SJSA1 (cell line): Measurements from ENCODE around the gene SYNGR4. TPM values are rescaled to one million over a fixed set of nuclear protein-coding genes. Genes with fewer than 3 reads are reported as not detected.
"Not testable (repeated sequence)": the region's sequence is repeated elsewhere in the genome, so short reads cannot be mapped to it uniquely, and the experiment has no call there.

Experiments
- DNase-seq, 2 experiments: peaks; one replicate each; pipeline ENCODE4 v3.0.0-alpha.2; 2015 to 2020; ENCODE audit warnings: low spot score in 2 of 2, low read depth in 1 of 2
- H3K27ac ChIP-seq: fragments of 250-450 bp; sonication (Bioruptor Pico); 2 replicates; pipeline ENCODE4 v1.5.1; 2020; ENCODE audit warnings: mild to moderate bottlenecking, moderate library complexity
- H3K27me3 ChIP-seq: fragments of 250-450 bp; sonication (Bioruptor Pico); replicated peaks from 2 replicates; pipeline ENCODE4 v1.5.1; 2020; ENCODE audit warnings: mild to moderate bottlenecking, moderate library complexity
- H3K36me3 ChIP-seq: fragments of 250-450 bp; sonication (Bioruptor Pico); 2 replicates; pipeline ENCODE4 v1.5.1; 2020; ENCODE audit warnings: mild to moderate bottlenecking
- H3K4me1 ChIP-seq: fragments of 250-450 bp; sonication (Bioruptor Pico); replicated peaks from 2 replicates; pipeline ENCODE4 v1.6.1; 2021; ENCODE audit warnings: mild to moderate bottlenecking
- H3K4me3 ChIP-seq: fragments of 250-450 bp; sonication (Bioruptor Pico); 2 replicates; pipeline ENCODE4 v1.5.1; 2020; ENCODE audit warnings: mild to moderate bottlenecking
- H3K9me3 ChIP-seq: fragments of 250-450 bp; sonication (Bioruptor Pico); replicated peaks from 2 replicates; pipeline ENCODE4 v1.5.1; 2020; ENCODE audit warnings: mild to moderate bottlenecking
- total RNA-seq: library from RNA; depleted of rRNA; stranded (reverse); fragments of >200 nt; shearing (Covaris generic); gene quantifications from 2 replicates; pipeline ENCODE4 v1.2.3, GENCODE V29; 2014

The SYNGR4 gene
- total RNA-seq, 1 experiment from 2014 or later, result not detected

GRCh38 chr19:48371367-48371766, 7.2 kb downstream of the SYNGR4 start:
- H3K27me3 ChIP-seq, result no peaks in the 10 kb centered on the region
- no peak for DNase-seq
- H3K4me1 ChIP-seq, result no peaks in the 10 kb centered on the region
- H3K4me3 ChIP-seq, result no peak overlapping the region
- no peak overlapping the region for H3K27ac ChIP-seq
- H3K9me3 ChIP-seq, result no peaks in the 10 kb centered on the region
- H3K36me3 ChIP-seq, result no peaks in the 10 kb centered on the region

DNA sequence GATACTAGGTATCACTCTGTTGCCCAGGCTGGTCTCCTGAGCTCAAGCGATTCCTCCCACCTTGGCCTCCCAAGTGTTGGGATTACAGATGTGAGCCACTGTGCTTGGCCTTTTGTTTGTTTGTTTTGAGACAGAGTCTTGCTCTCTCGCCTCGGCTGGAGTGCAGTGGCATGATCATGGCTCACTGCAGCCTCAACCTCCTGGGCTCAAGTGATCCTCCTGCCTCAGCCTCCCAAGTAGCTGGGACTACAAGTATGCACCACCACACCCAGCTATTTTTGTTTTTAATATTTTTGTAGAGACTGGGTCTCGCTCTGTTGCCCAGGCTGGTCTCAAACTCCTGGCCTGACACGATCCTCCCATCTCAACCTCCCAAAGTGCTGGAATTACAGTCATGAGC, 7.6 kb downstream of the SYNGR4 start:
- H3K4me3 ChIP-seq, H3K36me3 ChIP-seq, H3K4me1 ChIP-seq, H3K27me3 ChIP-seq, H3K27ac ChIP-seq, DNase-seq, H3K9me3 ChIP-seq: not testable (repeated sequence)

GRCh38 chr19:48372904-48373303, 8.7 kb downstream of the SYNGR4 start:
- Histone ChIP-seq H3K4me1 (no peaks in the 10 kb centered on the region), H3K27me3 (no peaks in the 10 kb centered on the region), H3K36me3 (no peaks in the 10 kb centered on the region), H3K4me3 (no peak overlapping the region), H3K9me3 (no peaks in the 10 kb centered on the region), H3K27ac (no peak overlapping the region)
- no peak for DNase-seq

DNA sequence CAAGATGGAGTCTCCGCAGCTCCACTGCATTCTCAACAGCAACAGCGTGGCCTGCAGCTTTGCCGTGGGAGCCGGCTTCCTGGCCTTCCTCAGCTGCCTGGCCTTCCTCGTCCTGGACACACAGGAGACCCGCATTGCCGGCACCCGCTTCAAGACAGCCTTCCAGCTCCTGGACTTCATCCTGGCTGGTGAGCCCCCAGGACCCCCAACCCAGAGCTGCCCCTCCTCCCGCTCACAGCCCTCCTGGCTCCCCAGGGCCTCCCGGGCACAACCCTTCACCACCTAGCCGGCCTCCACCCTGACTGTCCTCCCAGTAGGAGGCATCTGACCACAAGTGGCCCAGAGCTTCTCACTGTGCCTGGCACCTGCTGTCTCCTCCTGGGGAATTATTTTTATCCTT, 9.4 kb downstream of the SYNGR4 start:
- no peaks in the 10 kb centered on the region for H3K36me3 ChIP-seq
- no peak overlapping the region for H3K4me3 ChIP-seq
- no peaks in the 10 kb centered on the region for H3K4me1 ChIP-seq
- no peaks in the 10 kb centered on the region for H3K9me3 ChIP-seq
- no peaks in the 10 kb centered on the region for H3K27me3 ChIP-seq
- DNase-seq, result no peak
- H3K27ac ChIP-seq, result no peak overlapping the region

DNA sequence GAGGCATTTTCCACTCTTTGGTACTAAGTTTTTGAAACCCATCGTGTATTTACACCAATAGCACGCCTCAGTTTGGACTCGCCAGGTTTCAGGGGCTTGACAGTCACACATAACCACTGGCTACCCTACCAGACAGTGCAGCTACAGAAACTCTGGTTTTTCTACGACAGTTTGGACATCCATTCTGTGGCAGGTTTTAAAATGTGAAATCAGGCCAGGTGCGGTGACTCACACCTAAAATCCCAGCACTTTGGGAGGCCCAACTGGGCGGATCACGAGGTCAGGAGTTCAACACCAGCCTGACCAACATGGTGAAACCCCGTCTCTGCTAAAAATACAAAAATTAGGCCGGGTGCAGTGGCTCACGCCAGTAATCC, 14.0 kb downstream of the SYNGR4 start:
- Histone ChIP-seq H3K27me3 (no peaks in the 10 kb centered on the region), H3K4me1 (no peaks in the 10 kb centered on the region), H3K9me3 (no peaks in the 10 kb centered on the region), H3K27ac (no peak overlapping the region), H3K36me3 (peaks cover 17% of the 10 kb centered on the region), H3K4me3 (no peak overlapping the region)
- DNase-seq, result no peak

GRCh38 chr19:48379058-48379457, 14.9 kb downstream of the SYNGR4 start:
- Histone ChIP-seq H3K4me3 (no peak overlapping the region), H3K4me1 (no peaks in the 10 kb centered on the region), H3K27me3 (no peaks in the 10 kb centered on the region), H3K9me3 (no peaks in the 10 kb centered on the region), H3K36me3 (peaks cover 26% of the 10 kb centered on the region), H3K27ac (no peak overlapping the region)
- no peak for DNase-seq

- Histone ChIP-seq H3K27ac (no peak overlapping the region), H3K4me1 (no peaks in the 10 kb centered on the region), H3K36me3 (peaks cover 49% of the 10 kb centered on the region), H3K4me3 (no peak overlapping the region), H3K9me3 (no peaks in the 10 kb centered on the region), H3K27me3 (no peaks in the 10 kb centered on the region)
- DNase-seq, result no peak
Measured at GRCh38 chr19:48381178-48381950, 17.2 kb downstream of the SYNGR4 start.

DNA sequence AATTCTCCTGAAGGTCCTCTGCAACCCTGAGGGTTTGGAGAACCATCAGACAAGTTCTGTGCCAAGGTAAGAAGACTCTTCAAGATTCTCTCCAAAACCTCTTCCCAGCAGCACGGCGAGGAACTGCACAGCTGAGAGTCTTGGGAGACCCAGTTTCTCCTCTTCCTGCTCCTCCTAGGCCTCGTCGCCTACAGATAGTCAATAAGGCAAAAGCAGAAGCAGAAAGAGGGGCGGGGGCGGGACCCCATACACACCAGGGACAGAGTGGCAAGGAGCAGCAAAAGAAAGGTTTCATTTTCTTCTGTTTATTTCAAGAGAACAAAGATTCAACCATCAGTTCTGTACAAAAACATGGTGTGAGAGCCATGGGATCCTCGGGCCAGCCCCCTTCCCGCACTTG, 18.1 kb downstream of the SYNGR4 start:
- H3K4me3 ChIP-seq, result no peak overlapping the region
- DNase-seq, result no peak
- no peaks in the 10 kb centered on the region for H3K9me3 ChIP-seq
- no peaks in the 10 kb centered on the region for H3K4me1 ChIP-seq
- H3K36me3 ChIP-seq, result peaks cover 58% of the 10 kb centered on the region
- H3K27me3 ChIP-seq, result no peaks in the 10 kb centered on the region
- no peak overlapping the region for H3K27ac ChIP-seq

- Histone ChIP-seq H3K4me1 (no peaks in the 10 kb centered on the region), H3K27ac (no peak overlapping the region), H3K4me3 (no peak overlapping the region), H3K9me3 (no peaks in the 10 kb centered on the region), H3K36me3 (peaks cover 82% of the 10 kb centered on the region), H3K27me3 (no peaks in the 10 kb centered on the region)
- no peak for DNase-seq
Measured at GRCh38 chr19:48385461-48386087, 21.4 kb downstream of the SYNGR4 start.

DNA sequence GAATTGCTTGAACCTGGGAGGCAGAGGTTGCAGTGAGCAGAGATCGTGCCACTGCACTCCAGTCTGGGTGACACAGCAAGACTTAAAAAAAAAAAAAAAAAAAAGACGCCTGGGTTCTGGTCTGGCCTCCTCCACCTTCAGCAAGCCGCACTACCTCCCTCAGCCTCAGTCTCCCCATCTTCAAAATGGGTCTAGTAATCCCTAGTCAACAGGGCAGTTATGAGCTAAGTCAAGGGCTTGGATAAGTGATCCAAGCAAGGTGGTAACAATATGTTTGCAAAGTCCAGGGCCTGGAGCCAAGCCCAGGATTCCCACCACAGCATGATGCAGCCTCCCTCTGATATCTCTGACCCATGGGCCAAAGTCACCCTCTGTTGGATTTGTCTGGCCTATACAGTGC, 22.8 kb downstream of the SYNGR4 start:
- no peaks in the 10 kb centered on the region for H3K9me3 ChIP-seq
- peaks cover 76% of the 10 kb centered on the region for H3K36me3 ChIP-seq
- DNase-seq, result no peak
- H3K27me3 ChIP-seq, result no peaks in the 10 kb centered on the region
- H3K4me3 ChIP-seq, result no peak overlapping the region
- no peaks in the 10 kb centered on the region for H3K4me1 ChIP-seq
- no peak overlapping the region for H3K27ac ChIP-seq

- Histone ChIP-seq H3K4me3 (peak overlapping the region; percentile 62), H3K36me3 (peaks cover 46% of the 10 kb centered on the region), H3K27me3 (peaks cover 21% of the 10 kb centered on the region), H3K9me3 (no peaks in the 10 kb centered on the region), H3K27ac (peak overlapping the region; percentile 84), H3K4me1 (peaks cover 8% of the 10 kb centered on the region)
- DNase-seq, result peak; percentile 70 to 82
Measured at GRCh38 chr19:48390188-48391099, 26.3 kb downstream of the SYNGR4 start.

DNA sequence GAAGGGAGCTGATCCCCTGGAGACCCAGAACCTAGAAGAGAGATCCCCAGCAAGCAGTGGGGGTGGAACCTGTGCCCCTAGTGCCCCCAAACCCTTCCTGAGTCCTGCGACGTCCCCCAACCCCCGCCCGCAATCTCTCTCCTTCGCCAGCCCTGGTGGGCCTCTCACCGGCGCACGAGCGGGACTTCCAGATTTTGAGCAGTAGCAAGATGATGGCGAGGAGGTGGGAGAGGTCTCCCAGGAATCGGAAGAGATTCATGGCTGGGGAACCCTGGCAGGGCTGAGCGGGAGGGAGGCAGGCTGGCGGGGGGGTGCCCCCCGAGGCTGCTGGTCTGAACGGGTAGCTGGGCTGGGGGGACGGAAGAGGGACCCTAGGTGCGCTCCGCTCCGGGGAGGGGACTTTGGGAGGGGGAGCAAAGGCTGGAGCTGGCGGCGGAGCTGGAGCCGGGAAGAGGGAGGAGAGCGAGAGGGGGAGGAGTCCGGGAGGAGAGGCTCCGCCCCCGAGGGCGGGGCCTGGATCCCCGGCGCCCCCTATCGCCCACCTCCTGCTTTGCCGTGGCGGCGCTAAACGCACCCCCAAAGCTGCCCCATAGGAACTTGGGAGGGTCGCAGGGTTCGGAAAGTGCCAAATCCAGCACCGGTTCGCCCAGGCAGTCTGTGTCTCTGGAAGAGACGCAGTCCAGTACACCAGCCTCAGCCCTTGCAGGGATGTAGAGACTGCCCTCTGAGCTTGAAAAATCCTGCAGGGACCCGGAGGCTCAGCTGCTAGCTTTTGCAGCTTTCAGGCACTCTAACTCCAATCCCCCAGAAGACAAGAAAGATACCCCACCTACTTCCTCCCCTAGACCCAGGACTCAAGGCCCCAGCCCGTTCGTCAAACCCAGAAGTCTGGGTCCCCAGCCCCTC, 27.2 kb downstream of the SYNGR4 start, which contains the start of gene KDELR1:
Gene KDELR1, minus strand, starts transcription at position 452 of the 906 bp plus-strand sequence. Its CDS starts 193 bp downstream, at position 259.
- Histone ChIP-seq H3K9me3 (no peaks in the 10 kb centered on the region), H3K36me3 (peaks cover 37% of the 10 kb centered on the region), H3K4me1 (peaks cover 8% of the 10 kb centered on the region), H3K4me3 (peak within 1 kb of the TSS; percentile 62), H3K27me3 (peaks cover 30% of the 10 kb centered on the region), H3K27ac (peak within 1 kb of the TSS; percentile 84)
- peak; percentile 79 to 86 for DNase-seq

- H3K4me1 ChIP-seq, H3K27ac ChIP-seq: not testable (repeated sequence)
- peaks cover 30% of the 10 kb centered on the region for H3K36me3 ChIP-seq
Measured at GRCh38 chr19:48392006-48392344, 27.8 kb downstream of the SYNGR4 start.

More at GRCh38 chr19:48392006-48392344, 27.8 kb downstream of the SYNGR4 start:
- peaks cover 36% of the 10 kb centered on the region for H3K27me3 ChIP-seq
- not testable (repeated sequence) for H3K9me3 ChIP-seq, DNase-seq, H3K4me3 ChIP-seq
